Mucosa of descending colon (tissue), 3 donors: ENCODE results near the gene BTBD10. TPM values are rescaled to one million over a fixed set of nuclear protein-coding genes. Genes with fewer than 3 reads are reported as not detected.
A peak's percentile ranks its signal among the peaks of the same experiment; 100 is the strongest.

ENCODE experiments used
- ATAC-seq: fragments of 200-7000 bp; cut with Tn5 transposase; one replicate; pipeline ENCODE4 v1.9.1; 2020; ENCODE audit warnings: mild to moderate bottlenecking, moderate library complexity
- DNase-seq, 3 donors: peaks; one replicate each; pipeline ENCODE4 v3.0.0-alpha.2; 2020
- H3K36me3 ChIP-seq: fragments of 200-600 bp; one replicate; pipeline ENCODE4 v1.8.0; 2021; ENCODE audit warnings: low read depth, mild to moderate bottlenecking
- H3K4me1 ChIP-seq: fragments of 200-600 bp; one replicate; pipeline ENCODE4 v1.8.0; 2021; ENCODE audit warnings: low read depth, mild to moderate bottlenecking
- H3K4me3 ChIP-seq: fragments of 200-600 bp; one replicate; pipeline ENCODE4 v1.8.0; 2021; ENCODE audit warnings: mild to moderate bottlenecking
- H3K9me3 ChIP-seq: fragments of 200-600 bp; one replicate; pipeline ENCODE4 v1.8.0; 2021; ENCODE audit warnings: mild to moderate bottlenecking
- intact Hi-C, 2 donors: fragments of 100-400 bp; cut with DNase I in 1 of 2; cut with micrococcal nuclease in 1 of 2; formaldehyde crosslinking; loops; one replicate each; pipeline versions ENCODE4 v1.11.0 to v1.11.1; 2022; cut with DNase I, micrococcal nuclease
- total RNA-seq, 3 donors: library from RNA; stranded (reverse); fragmentation: NEBNext Ultra II Directional in 2 of 3; extraction: Animal tissue kit (Norgen Biotek cat#: 25700) in 2 of 3; gene quantifications; one replicate each; pipeline versions ENCODE4 v1.2.1 to v1.2.4, GENCODE V29; 2021 to 2023
- TF ChIP-seq, protein P1 (sequence below): fragments of 200-600 bp; IDR thresholded peaks from one replicate; pipeline ENCODE4 v1.8.0; 2022; ENCODE audit warnings: antibody characterized with exemption, mild to moderate bottlenecking
- donor health status: DM: no; HTN: no; CAD: no; lungs with moderate emphysema.
- donor health status: DM: no; HTN: no; CAD: no.
- donor health status: DM: no; HTN: yes; CAD: no.

The BTBD10 gene
- total RNA-seq, 3 donors from 2014 or later: 28.2 to 37.8 (median 29.5) TPM

DNA sequence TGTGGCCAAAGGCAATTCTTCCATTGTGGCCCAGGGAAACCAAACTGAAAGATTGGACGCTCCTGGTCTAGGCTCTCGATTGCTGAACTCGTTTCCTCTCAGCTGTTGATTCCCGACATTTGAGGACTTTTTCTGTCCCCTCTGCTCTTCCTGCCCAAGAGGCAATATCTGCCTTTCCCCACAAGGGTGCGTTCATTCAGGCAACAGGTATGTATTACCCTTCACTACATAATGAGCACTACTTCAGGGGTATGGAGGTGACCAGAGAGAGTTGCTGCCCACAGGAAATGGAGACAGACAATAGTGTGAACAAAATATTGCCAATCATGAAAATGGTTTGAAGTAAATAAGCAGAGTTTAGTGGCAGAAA lies 24.6 kb upstream of the BTBD10 start:
- peak; percentile 71 for ATAC-seq
- Histone ChIP-seq H3K4me1 (no peaks in the 10 kb centered on the region), H3K36me3 (no peaks in the 10 kb centered on the region), H3K9me3 (no peaks in the 10 kb centered on the region), H3K4me3 (no peak overlapping the region)
- DNase-seq: peak in 1 of 3 donors; percentile 40
- intact Hi-C loops: no loop called here
- TF ChIP-seq, protein P1, sequence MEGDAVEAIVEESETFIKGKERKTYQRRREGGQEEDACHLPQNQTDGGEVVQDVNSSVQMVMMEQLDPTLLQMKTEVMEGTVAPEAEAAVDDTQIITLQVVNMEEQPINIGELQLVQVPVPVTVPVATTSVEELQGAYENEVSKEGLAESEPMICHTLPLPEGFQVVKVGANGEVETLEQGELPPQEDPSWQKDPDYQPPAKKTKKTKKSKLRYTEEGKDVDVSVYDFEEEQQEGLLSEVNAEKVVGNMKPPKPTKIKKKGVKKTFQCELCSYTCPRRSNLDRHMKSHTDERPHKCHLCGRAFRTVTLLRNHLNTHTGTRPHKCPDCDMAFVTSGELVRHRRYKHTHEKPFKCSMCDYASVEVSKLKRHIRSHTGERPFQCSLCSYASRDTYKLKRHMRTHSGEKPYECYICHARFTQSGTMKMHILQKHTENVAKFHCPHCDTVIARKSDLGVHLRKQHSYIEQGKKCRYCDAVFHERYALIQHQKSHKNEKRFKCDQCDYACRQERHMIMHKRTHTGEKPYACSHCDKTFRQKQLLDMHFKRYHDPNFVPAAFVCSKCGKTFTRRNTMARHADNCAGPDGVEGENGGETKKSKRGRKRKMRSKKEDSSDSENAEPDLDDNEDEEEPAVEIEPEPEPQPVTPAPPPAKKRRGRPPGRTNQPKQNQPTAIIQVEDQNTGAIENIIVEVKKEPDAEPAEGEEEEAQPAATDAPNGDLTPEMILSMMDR: peak; percentile 10

DNA sequence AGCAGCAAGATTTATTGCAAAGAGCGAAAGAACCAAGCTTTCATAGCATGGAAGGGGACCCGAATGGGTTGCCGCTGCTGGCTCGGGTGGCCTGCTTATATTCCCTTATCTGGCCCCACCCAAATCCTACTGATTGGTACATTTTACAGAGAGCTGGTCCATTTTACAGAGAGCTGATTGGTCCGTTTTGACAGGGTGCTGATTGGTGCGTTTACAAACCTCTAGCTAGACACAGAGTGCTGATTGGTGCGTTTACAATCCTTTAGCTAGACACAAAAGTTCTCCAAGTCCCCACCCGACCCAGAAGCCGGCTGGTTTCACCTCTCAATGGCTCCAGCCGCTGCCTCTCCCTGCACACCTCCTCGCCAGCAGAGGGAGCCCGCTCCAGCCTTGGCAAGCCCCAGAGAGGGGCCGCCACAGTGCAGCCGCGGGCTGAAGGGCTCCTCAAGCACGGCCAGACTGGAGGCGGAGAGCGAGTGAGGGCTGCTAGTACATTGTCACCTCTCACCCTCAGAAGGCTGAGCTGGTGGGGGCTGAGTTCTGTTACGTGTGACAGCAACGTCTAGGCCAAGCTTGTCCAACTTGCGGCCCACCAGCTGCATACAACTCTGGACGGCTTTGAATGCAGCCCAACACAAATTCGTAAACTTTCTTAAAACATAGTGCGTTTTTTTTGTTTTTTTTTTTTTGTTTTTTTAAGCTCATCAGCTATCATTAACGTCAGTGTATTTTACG lies 24.1 kb upstream of the BTBD10 start:
- TF ChIP-seq, protein P1: peak; percentile 27
- Histone ChIP-seq H3K9me3 (no peaks in the 10 kb centered on the region), H3K36me3 (no peaks in the 10 kb centered on the region), H3K4me1 (no peaks in the 10 kb centered on the region), H3K4me3 (no peak overlapping the region)
- DNase-seq: peak; percentile 73 to 78 (median 74)
- intact Hi-C loops: no loop called here
- peak; percentile 84 for ATAC-seq

DNA sequence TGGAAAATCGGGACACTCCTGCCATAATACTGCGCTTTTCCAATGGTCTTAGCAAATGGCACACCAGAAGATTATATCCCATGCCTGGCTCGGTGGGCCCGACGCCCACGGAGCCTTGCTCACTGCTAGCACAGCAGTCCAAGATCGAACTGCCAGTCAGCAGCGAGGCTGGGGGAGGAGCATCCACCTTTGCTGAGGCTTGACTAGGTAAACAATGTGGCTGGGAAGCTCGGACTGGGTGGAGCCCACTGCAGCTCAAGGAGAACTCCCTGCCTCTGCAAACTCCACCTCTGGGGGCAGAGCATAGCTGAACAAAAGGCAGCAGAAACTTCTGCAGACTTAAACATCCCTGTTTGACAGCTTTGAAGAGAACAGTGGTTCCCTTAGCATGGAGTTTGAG lies 17.2 kb upstream of the BTBD10 start:
- H3K9me3 ChIP-seq: no peaks in the 10 kb centered on the region
- DNase-seq: peak in 2 of 3 donors; percentile 19 to 37
- no peaks in the 10 kb centered on the region for H3K4me1 ChIP-seq
- H3K4me3 ChIP-seq: no peak overlapping the region
- TF ChIP-seq, protein P1: no peak
- intact Hi-C loops: no loop called here
- ATAC-seq: no peak
- no peaks in the 10 kb centered on the region for H3K36me3 ChIP-seq

- H3K36me3 ChIP-seq: no peaks in the 10 kb centered on the region
- no peaks in the 10 kb centered on the region for H3K4me1 ChIP-seq
- intact Hi-C loops: no loop called here
- H3K9me3 ChIP-seq: no peaks in the 10 kb centered on the region
- TF ChIP-seq, protein P1: no peak
- DNase-seq (no peak), ATAC-seq (no peak)
- H3K4me3 ChIP-seq: no peak overlapping the region
Measured at GRCh38 chr11:13479688-13480087, 16.7 kb upstream of the BTBD10 start.

- H3K4me3 ChIP-seq: no peak overlapping the region
- no peaks in the 10 kb centered on the region for H3K4me1 ChIP-seq
- no peaks in the 10 kb centered on the region for H3K9me3 ChIP-seq
- no peaks in the 10 kb centered on the region for H3K36me3 ChIP-seq
- ATAC-seq: no peak
- intact Hi-C loops: no loop called here
- DNase-seq: no peak
- TF ChIP-seq, protein P1: no peak
Measured at GRCh38 chr11:13475091-13475490, 12.1 kb upstream of the BTBD10 start.
